Putamen (tissue), 1 donor: Measurements from ENCODE around the gene PTPRE.

ENCODE experiments used
- DNase-seq: peaks from one replicate; pipeline ENCODE4 v3.0.0-alpha.2; 2016; ENCODE audit warnings: low spot score

PTPRE gene

GRCh38 chr10:128061306-128062300, 154.7 kb downstream of the PTPRE start:
- DNase-seq = no peak

GRCh38 chr10:128062331-128062880, 155.5 kb downstream of the PTPRE start:
- no peak for DNase-seq

GRCh38 chr10:128062881-128063563, 156.1 kb downstream of the PTPRE start:
- no peak for DNase-seq

- DNase-seq = no peak
These were observed 156.8 kb downstream of the PTPRE start for GRCh38 chr10:128063736-128064107.

- DNase-seq = peak; percentile 76
These were observed 157.4 kb downstream of the PTPRE start for GRCh38 chr10:128064108-128064969.

- DNase-seq = no peak
These were observed 158.2 kb downstream of the PTPRE start for GRCh38 chr10:128064970-128065580.

GRCh38 chr10:128065881-128066534, 159.1 kb downstream of the PTPRE start:
- DNase-seq = no peak

GRCh38 chr10:128066870-128067382, 160.0 kb downstream of the PTPRE start:
- DNase-seq = no peak

- DNase-seq = no peak
These were observed 160.9 kb downstream of the PTPRE start for GRCh38 chr10:128067691-128068397.

GRCh38 chr10:128068398-128069285, 161.7 kb downstream of the PTPRE start:
- no peak for DNase-seq

- peak; percentile 79 for DNase-seq
These were observed 162.6 kb downstream of the PTPRE start for GRCh38 chr10:128069351-128070051.

- DNase-seq = no peak
These were observed 163.3 kb downstream of the PTPRE start for GRCh38 chr10:128070161-128070560.

GRCh38 chr10:128070721-128071416, 164.0 kb downstream of the PTPRE start:
- no peak for DNase-seq

GRCh38 chr10:128071417-128071782, 164.5 kb downstream of the PTPRE start:
- no peak for DNase-seq

- no peak for DNase-seq
These were observed 165.1 kb downstream of the PTPRE start for GRCh38 chr10:128072046-128072445.

GRCh38 chr10:128072941-128073645, 166.2 kb downstream of the PTPRE start:
- DNase-seq = no peak

- no peak for DNase-seq
These were observed 167.0 kb downstream of the PTPRE start for GRCh38 chr10:128073890-128074289.
